PC-3 (cell line): ENCODE measurements around the gene ABLIM1. TPM values are rescaled to one million over a fixed set of nuclear protein-coding genes. Genes with fewer than 3 reads are reported as not detected.

Source experiments
- ATAC-seq: fragments of 200-7000 bp; cut with Tn5 transposase; 2 replicates; pipeline ENCODE4 v1.9.1; 2020; ENCODE audit warnings: mild to moderate bottlenecking, moderate library complexity
- BruUV-seq: library from RNA; stranded (reverse); fragments of 400-500 nt; replicated peaks from 2 replicates; lab custom pipeline; 2021; lab: Mats Ljungman, UMichigan
- CTCF ChIA-PET: fragments of 300-600 bp; sonication (Branson Sonifier 250); formaldehyde crosslinking; loops from one replicate; lab custom pipeline; 2022; ENCODE audit warnings: antibody characterized with exemption; lab: Charles Lee
- POLR2A ChIA-PET: fragments of 300-600 bp; sonication (Branson Sonifier 250); formaldehyde crosslinking; loops from one replicate; lab custom pipeline; 2022; ENCODE audit warnings: antibody characterized with exemption; ENCODE audit not compliant: unreplicated experiment; lab: Charles Lee
- DNase-seq: peaks from one replicate; pipeline ENCODE4 v3.0.0-alpha.2; 2015
- H2AFZ ChIP-seq: fragments of 300-600 bp; sonication (generic); 2 replicates; pipeline ENCODE4 v1.6.0; 2016; ENCODE audit warnings: antibody characterized with exemption, low read length
- H3F3A ChIP-seq: fragments of 300-600 bp; sonication (generic); one replicate; pipeline ENCODE4 v1.6.0; 2017; ENCODE audit warnings: antibody characterized with exemption, low read length, control low read depth, mild to moderate bottlenecking; ENCODE audit not compliant: unreplicated experiment
- H3K27ac ChIP-seq: fragments of 300-600 bp; sonication (generic); 2 replicates; pipeline ENCODE4 v1.5.1; 2016; ENCODE audit warnings: mild to moderate bottlenecking, low read length
- H3K27me3 ChIP-seq: fragments of 300-600 bp; sonication (generic); 2 replicates; pipeline ENCODE4 v1.6.1; 2016; ENCODE audit warnings: low read length, mixed read lengths
- H3K36me3 ChIP-seq: fragments of 300-600 bp; sonication (generic); 2 replicates; pipeline ENCODE4 v1.6.1; 2016; ENCODE audit warnings: low read depth, mixed run types, low read length, mixed read lengths
- H3K4me1 ChIP-seq: fragments of 300-600 bp; sonication (generic); 2 replicates; pipeline ENCODE4 v1.5.1; 2016; ENCODE audit warnings: low read length; ENCODE audit not compliant: insufficient read depth
- H3K4me2 ChIP-seq: fragments of 300-600 bp; sonication (generic); 2 replicates; pipeline ENCODE4 v1.6.0; 2016; ENCODE audit warnings: low read length
- H3K4me3 ChIP-seq: fragments of 300-600 bp; sonication (generic); 2 replicates; pipeline ENCODE4 v1.5.1; 2016; ENCODE audit warnings: mild to moderate bottlenecking, low read length, mixed read lengths
- H3K79me2 ChIP-seq: fragments of 300-600 bp; sonication (generic); 2 replicates; pipeline ENCODE4 v1.6.1; 2017; ENCODE audit warnings: low read length, mixed read lengths
- H3K9ac ChIP-seq: fragments of 300-600 bp; sonication (generic); 2 replicates; pipeline ENCODE4 v1.6.0; 2016; ENCODE audit warnings: mild to moderate bottlenecking, low read length
- H3K9me2 ChIP-seq: fragments of 300-600 bp; sonication (generic); replicated peaks from 2 replicates; pipeline ENCODE4 v1.6.1; 2016; ENCODE audit warnings: mixed run types, low read length, mixed read lengths
- H3K9me3 ChIP-seq: fragments of 300-600 bp; sonication (generic); 2 replicates; pipeline ENCODE4 v1.6.1; 2016; ENCODE audit warnings: low read length, mixed read lengths
- H4K20me1 ChIP-seq: fragments of 300-600 bp; sonication (generic); 2 replicates; pipeline ENCODE4 v1.6.1; 2016; ENCODE audit warnings: low read length, mixed read lengths
- CTCF ChIP-seq: fragments of 300-600 bp; sonication (generic); conservative IDR thresholded peaks from 2 replicates; pipeline ENCODE4 v1.5.1; 2017; ENCODE audit warnings: antibody characterized with exemption, low read depth, mild to moderate bottlenecking, low read length
- EZH2 ChIP-seq: fragments of 300-600 bp; sonication (generic); IDR thresholded peaks from one replicate; pipeline ENCODE4 v1.6.1; 2017; ENCODE audit warnings: antibody characterized with exemption, mild to moderate bottlenecking, low read length; ENCODE audit not compliant: unreplicated experiment
- EZH2phosphoT487 ChIP-seq: fragments of 300-600 bp; sonication (generic); IDR thresholded peaks from 2 replicates; pipeline ENCODE4 v1.6.1; 2018; ENCODE audit warnings: mild to moderate bottlenecking, antibody characterized with exemption, low read length, borderline replicate concordance
- intact Hi-C: fragments of 100-400 bp; cut with micrococcal nuclease; formaldehyde crosslinking; loops from 2 replicates; pipeline ENCODE4 v1.9.0; 2023
- total RNA-seq: library from RNA; depleted of rRNA; stranded (reverse); fragments of >200 nt; gene quantifications from 2 replicates; pipeline ENCODE4 v1.2.3, GENCODE V29; 2014

Gene ABLIM1
- total RNA-seq, 1 experiment from 2014 or later: 12.3 TPM

GRCh38 chr10:114628106-114628505, 30.0 kb downstream of the ABLIM1 start:
- H3K4me1 ChIP-seq: peaks cover 53% of the 10 kb centered on the region
- POLR2A ChIA-PET: no interaction called here

GRCh38 chr10:114626841-114627240, 31.2 kb downstream of the ABLIM1 start:
- H3K27me3 ChIP-seq: no peaks in the 10 kb centered on the region
- no peaks in the 10 kb centered on the region for H3K79me2 ChIP-seq
- intact Hi-C loops: no loop called here
- no peaks in the 10 kb centered on the region for H3K36me3 ChIP-seq
- H3K9ac ChIP-seq: no peak overlapping the region
- H3K27ac ChIP-seq: no peak overlapping the region
- BruUV-seq: no TSS peak
- H3F3A ChIP-seq: peaks cover 10% of the 10 kb centered on the region
- H2AFZ ChIP-seq: no peak overlapping the region
- no peak overlapping the region for H3K4me3 ChIP-seq
- H3K9me2 ChIP-seq: no peaks in the 10 kb centered on the region
- peaks cover 48% of the 10 kb centered on the region for H3K4me1 ChIP-seq
- H3K9me3 ChIP-seq: no peaks in the 10 kb centered on the region
- ChIA-PET POLR2A (no interaction called here), CTCF (no interaction called here)
- ATAC-seq (no peak), DNase-seq (peak; percentile 35)
- no peak overlapping the region for H3K4me2 ChIP-seq
- no peaks in the 10 kb centered on the region for H4K20me1 ChIP-seq
- TF ChIP-seq CTCF (no peak), EZH2 (no peak), EZH2phosphoT487 (no peak)

More at GRCh38 chr10:114628106-114628505, 30.0 kb downstream of the ABLIM1 start:
- intact Hi-C loops: no loop called here
- TF ChIP-seq EZH2 (no peak), CTCF (no peak), EZH2phosphoT487 (no peak)
- Histone ChIP-seq H3F3A (peaks cover 10% of the 10 kb centered on the region), H3K9me2 (no peaks in the 10 kb centered on the region), H3K79me2 (no peaks in the 10 kb centered on the region), H3K4me3 (no peak overlapping the region), H2AFZ (no peak overlapping the region), H4K20me1 (no peaks in the 10 kb centered on the region), H3K4me2 (no peak overlapping the region), H3K27ac (no peak overlapping the region), H3K9me3 (no peaks in the 10 kb centered on the region), H3K9ac (no peak overlapping the region), H3K27me3 (no peaks in the 10 kb centered on the region), H3K36me3 (no peaks in the 10 kb centered on the region)
- ATAC-seq (no peak), DNase-seq (no peak)
- CTCF ChIA-PET: no interaction called here
- no TSS peak for BruUV-seq

GRCh38 chr10:114624951-114625780, 32.9 kb downstream of the ABLIM1 start:
- Histone ChIP-seq H3F3A (peaks cover 10% of the 10 kb centered on the region), H3K9me3 (no peaks in the 10 kb centered on the region), H3K4me3 (no peak overlapping the region), H3K4me2 (0 out of 2 replicates have a peak overlapping the region, but pooled peaks have one; percentile 40), H3K4me1 (peaks cover 45% of the 10 kb centered on the region), H3K9me2 (no peaks in the 10 kb centered on the region), H3K9ac (no peak overlapping the region), H3K79me2 (no peaks in the 10 kb centered on the region), H3K36me3 (no peaks in the 10 kb centered on the region), H3K27me3 (no peaks in the 10 kb centered on the region), H3K27ac (peak overlapping the region; percentile 66; the same call in 1 of the 2 replicates), H4K20me1 (no peaks in the 10 kb centered on the region), H2AFZ (no peak overlapping the region)
- ATAC-seq (peak; percentile 18), DNase-seq (peak; percentile 56)
- no peak for TF ChIP-seq EZH2
- no peak for TF ChIP-seq EZH2phosphoT487
- TF ChIP-seq CTCF: no peak
- BruUV-seq: no TSS peak
- ChIA-PET CTCF (no interaction called here), POLR2A (no interaction called here)
- intact Hi-C loops: loop anchor here (5.0 kb wide), 1 partner anchor 162 kb away; no protein-coding TSS in a partner anchor
